Measurements from ENCODE around the gene MBTPS1.

MBTPS1 gene

GRCh38 chr16:84032458-84033178 is 84.1 kb downstream of the MBTPS1 start:
- TF ChIP-seq, protein P1, sequence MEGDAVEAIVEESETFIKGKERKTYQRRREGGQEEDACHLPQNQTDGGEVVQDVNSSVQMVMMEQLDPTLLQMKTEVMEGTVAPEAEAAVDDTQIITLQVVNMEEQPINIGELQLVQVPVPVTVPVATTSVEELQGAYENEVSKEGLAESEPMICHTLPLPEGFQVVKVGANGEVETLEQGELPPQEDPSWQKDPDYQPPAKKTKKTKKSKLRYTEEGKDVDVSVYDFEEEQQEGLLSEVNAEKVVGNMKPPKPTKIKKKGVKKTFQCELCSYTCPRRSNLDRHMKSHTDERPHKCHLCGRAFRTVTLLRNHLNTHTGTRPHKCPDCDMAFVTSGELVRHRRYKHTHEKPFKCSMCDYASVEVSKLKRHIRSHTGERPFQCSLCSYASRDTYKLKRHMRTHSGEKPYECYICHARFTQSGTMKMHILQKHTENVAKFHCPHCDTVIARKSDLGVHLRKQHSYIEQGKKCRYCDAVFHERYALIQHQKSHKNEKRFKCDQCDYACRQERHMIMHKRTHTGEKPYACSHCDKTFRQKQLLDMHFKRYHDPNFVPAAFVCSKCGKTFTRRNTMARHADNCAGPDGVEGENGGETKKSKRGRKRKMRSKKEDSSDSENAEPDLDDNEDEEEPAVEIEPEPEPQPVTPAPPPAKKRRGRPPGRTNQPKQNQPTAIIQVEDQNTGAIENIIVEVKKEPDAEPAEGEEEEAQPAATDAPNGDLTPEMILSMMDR (conservative IDR thresholded peaks at IDR 0.05; ENCODE audit: low read depth, low read length) = no peak
- no peak overlapping the region for H3K4me3 ChIP-seq (ENCODE audit: low read length)
- no peak for DNase-seq (ENCODE audit: low read depth)

GRCh38 chr16:84031556-84031955 is 85.2 kb downstream of the MBTPS1 start:
- H3K4me3 ChIP-seq (ENCODE audit: low read length) = no peak overlapping the region
- TF ChIP-seq, protein P1 (conservative IDR thresholded peaks at IDR 0.05; ENCODE audit: low read depth, low read length) = no peak
- no peak for DNase-seq (ENCODE audit: low read depth)

DNA sequence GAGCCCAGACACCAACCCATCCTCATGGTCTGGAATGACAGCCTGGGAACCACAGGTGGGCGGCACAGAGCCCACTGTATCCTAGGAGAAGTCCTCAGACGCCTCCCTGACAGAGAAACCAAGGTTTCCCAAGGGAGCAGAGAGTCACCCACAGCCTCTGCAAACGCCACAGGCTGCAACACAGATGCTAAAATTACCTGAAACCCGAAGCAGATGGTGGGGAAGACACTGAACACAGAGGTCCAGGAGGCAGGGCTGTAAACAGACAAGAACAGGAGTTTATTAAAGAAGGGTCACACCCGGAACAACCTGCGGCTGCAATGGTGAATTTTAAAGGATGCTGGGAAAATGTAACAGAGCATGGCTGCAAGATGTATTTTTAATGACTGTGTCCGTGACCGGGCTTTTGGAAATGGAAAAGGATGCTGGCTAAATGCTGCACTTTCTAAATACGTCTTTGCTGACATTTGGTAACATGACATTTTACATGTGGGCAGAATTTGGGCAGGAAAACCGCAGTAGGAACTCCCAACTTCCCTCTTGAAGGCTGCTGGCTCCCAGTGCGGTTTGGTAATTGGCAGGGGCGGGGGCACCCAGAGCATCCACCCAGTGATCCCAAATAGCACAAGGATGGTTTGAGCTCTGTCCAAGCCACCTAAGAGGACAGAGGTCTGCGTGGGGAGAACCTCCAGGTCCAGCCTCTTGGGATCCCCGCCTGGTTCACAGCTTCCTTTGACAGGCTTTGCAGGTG is 87.3 kb downstream of the MBTPS1 start:
- H3K4me3 ChIP-seq (ENCODE audit: low read length) = no peak overlapping the region
- DNase-seq (ENCODE audit: low read depth) = no peak
- TF ChIP-seq, protein P1 (conservative IDR thresholded peaks at IDR 0.05; ENCODE audit: low read depth, low read length) = no peak

GRCh38 chr16:84027625-84028024 is 89.1 kb downstream of the MBTPS1 start:
- DNase-seq (ENCODE audit: low read depth) = no peak
- TF ChIP-seq, protein P1 (conservative IDR thresholded peaks at IDR 0.05; ENCODE audit: low read depth, low read length) = no peak

GRCh38 chr16:84026606-84027005 is 90.1 kb downstream of the MBTPS1 start:
- TF ChIP-seq, protein P1 (conservative IDR thresholded peaks at IDR 0.05; ENCODE audit: low read depth, low read length) = no peak
- no peak for DNase-seq (ENCODE audit: low read depth)
- no peak overlapping the region for H3K4me3 ChIP-seq (ENCODE audit: low read length)

More at GRCh38 chr16:84027625-84028024, 89.1 kb downstream of the MBTPS1 start:
- no peak overlapping the region for H3K4me3 ChIP-seq (ENCODE audit: low read length)

DNA sequence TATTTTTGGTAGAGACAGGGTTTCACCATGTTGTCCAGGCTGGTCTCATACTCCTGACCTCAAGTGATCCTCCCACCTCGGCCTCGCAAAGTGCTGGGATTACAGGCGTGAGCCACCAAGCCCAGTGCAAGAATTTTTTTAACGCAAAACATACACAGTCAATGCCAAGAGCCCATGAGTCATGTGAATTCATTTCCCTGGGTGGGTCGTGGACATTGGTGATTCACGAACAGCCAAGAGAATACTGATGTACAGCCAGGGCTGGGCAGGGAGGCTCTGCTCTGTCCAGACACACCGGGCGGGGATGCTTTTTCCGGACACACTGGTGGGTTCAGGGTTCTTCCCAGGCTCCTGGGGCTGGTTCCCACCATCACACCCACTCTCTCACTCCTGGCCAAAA is 91.9 kb downstream of the MBTPS1 start:
- no peak overlapping the region for H3K4me3 ChIP-seq (ENCODE audit: low read length)
- TF ChIP-seq, protein P1 (conservative IDR thresholded peaks at IDR 0.05; ENCODE audit: low read depth, low read length) = no peak
- no peak for DNase-seq (ENCODE audit: low read depth)
